ENCODE results near the gene OGFOD3.
"Not testable (repeated sequence)": the region's sequence is repeated elsewhere in the genome, so short reads cannot be mapped to it uniquely, and the experiment has no call there.

OGFOD3 gene

DNA sequence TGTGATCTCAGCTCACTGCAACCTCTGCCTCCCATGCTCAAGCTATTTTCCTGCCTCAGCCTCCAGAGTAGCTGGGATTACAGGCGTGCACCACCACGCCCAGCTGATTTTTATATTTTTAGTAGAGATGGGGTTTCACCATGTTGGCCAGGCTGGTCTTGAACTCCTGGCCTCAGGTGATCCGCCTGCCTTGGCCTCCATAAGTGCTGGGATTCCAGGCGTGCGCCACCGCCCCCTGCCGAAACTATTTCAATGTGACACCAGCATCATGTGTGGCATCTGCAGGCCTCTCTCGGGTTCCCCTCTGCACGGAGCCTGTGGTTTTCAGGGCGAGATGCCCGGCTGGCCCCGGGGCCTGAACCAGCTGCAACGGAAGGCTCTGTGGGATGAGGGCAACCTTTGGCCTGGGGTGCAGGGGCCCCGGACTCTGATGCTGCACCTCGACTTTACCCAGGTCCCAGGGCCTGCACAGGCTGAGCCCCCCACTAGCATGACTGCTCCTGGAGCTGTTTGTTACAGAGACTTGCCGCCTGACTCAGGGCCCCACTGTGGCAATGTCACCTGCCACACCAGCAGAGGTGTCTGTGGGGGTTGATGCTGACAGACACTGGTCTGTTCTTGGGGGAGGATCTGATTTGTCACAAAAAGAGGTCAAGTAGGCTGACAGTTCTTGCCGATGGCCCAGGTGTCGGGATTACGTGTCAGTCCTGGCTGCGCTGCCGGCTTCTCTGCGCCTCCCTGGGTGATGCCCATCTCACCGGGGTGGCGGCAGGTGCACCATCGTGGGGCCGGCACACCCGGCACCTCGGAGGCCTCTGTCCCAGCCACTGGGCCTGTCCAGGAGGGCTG is 68.0 kb downstream of the OGFOD3 start:
- DNase-seq = no peak

GRCh38 chr17:82349287-82349701 is 69.1 kb downstream of the OGFOD3 start:
- DNase-seq = no peak

GRCh38 chr17:82348866-82349265 is 69.5 kb downstream of the OGFOD3 start:
- no peak for DNase-seq

GRCh38 chr17:82348434-82348833 is 70.0 kb downstream of the OGFOD3 start:
- no peak for DNase-seq

- DNase-seq = not testable (repeated sequence)
Observed at GRCh38 chr17:82347994-82348393, 70.4 kb downstream of the OGFOD3 start.

- no peak for DNase-seq
Observed at GRCh38 chr17:82346342-82347300, 71.8 kb downstream of the OGFOD3 start.

DNA sequence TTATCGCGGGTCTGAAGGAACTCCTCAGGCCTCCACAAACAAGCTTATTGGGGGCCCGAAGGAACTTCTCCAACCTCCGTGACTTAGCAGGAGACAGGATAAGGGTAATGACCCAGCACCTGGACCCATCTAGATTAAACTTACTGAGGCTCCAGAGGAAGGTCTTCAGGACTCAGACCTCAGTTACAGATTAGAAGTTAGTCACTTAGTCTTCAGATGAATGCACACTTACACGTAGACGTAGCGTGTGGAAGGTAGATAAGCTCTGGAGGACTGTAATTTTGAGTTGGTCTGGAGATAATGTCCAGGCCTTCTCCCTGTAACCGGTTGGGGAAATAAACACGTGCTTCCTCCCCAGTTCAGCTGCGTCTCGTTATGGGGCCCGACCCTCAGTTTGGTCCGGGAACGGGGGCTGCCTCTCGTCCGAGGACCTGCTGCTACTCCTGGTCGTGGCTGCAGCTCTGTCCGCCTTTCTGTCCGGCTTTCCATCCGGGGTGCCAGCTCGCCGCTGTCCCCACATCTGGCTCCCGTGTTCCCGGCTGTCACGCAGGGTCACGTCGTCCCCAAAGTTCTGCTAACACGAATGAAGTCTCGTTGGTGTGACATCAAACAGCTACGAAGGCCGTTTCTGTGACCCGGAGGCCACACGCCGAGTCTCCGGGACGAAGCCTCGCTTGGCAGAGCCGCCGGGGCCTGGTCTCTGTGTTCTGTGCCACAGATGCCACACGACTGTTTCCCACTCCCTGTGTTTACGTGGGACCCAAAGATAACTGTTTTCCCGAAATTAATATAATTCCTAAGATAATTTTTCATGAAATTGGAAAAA is 73.0 kb downstream of the OGFOD3 start:
- DNase-seq = no peak

DNA sequence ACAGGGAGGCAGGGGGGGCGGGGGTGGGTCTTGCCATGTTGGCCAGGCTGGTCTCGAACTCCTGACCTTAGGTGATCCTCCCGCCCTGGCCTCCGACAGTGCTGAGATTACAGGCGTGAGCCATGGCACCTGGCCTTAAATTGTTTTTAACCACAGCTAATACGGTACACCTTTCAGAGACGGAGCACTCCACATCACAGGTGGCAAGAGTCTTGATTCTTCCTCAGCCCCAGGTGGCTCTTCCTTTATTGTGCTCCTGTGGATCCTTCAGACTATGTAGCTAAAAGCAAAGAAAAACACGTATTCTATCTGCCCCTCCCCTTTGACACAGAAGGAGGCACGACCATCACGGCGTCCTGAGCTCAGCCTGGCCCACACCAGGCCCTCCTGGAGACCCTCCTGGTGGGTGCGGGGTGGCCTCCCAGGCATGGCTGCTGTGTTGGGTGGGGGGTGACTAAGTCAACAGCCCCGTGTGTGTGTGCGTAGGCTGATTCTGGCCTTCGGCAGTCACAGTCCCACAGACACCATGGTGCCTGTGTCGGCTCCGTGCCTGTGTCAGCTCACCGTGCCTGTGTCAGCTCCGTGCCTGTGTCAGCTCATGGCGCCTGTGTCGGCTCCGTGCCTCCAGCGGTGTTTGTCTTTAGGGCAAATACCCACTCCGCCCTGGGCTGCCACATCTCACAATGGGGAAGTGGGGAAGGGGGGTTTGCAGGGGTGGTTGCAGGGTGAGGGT is 74.0 kb downstream of the OGFOD3 start:
- no peak for DNase-seq

DNA sequence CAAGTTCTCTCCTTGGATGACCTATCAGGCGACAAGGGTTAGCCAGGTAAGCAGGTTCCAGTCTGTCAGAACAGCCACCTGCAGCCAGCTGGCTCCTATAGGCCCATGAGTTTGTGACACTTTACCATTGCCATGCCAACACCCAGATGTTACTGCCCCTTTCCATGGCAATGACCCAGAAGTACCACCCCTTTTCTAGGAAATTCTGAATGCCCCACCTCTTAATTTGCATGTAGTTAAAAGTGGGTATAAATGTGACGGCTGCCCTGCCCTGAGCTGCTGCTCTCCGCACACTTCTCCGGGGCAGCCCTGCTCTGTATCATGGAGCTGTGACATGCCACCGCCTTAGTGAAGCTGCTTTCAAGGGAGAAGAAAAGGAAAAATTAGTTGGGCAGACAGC is 74.8 kb downstream of the OGFOD3 start:
- DNase-seq = no peak

DNA sequence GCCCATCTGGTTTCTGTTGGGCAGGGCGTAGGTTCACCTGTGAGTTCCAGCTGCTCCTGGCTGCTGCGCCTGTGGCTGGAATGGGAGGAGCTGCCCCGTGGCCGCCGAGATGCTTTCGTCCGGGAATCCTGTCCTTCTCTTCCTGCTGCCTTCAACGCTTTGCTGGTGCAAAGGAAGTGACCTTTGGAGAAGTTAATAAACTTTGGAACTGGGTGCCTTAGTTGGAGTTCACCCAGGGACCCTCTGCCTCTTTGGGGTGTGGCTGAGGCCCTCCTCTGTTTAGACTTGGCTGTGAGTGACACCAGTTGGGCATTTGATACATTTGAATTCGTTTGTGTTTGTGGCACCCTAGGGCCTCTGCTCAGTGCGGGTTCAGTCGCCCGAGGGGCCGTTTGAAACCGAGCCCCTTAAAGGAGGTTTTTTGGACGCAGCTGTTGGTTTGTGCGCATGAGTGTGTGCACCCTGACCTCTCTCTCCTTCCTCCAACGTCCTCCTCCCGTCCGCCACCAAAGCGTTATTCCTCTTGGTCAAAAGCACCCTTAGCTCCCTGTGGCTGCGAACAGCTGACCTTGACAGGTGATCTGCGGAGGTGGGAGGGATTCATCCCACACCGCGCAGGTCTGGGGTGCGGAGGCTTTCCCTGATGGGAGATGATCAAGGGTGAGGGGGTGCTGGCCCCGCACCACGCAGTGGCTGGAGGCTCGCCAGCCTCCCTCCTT is 75.9 kb downstream of the OGFOD3 start:
- no peak for DNase-seq

DNA sequence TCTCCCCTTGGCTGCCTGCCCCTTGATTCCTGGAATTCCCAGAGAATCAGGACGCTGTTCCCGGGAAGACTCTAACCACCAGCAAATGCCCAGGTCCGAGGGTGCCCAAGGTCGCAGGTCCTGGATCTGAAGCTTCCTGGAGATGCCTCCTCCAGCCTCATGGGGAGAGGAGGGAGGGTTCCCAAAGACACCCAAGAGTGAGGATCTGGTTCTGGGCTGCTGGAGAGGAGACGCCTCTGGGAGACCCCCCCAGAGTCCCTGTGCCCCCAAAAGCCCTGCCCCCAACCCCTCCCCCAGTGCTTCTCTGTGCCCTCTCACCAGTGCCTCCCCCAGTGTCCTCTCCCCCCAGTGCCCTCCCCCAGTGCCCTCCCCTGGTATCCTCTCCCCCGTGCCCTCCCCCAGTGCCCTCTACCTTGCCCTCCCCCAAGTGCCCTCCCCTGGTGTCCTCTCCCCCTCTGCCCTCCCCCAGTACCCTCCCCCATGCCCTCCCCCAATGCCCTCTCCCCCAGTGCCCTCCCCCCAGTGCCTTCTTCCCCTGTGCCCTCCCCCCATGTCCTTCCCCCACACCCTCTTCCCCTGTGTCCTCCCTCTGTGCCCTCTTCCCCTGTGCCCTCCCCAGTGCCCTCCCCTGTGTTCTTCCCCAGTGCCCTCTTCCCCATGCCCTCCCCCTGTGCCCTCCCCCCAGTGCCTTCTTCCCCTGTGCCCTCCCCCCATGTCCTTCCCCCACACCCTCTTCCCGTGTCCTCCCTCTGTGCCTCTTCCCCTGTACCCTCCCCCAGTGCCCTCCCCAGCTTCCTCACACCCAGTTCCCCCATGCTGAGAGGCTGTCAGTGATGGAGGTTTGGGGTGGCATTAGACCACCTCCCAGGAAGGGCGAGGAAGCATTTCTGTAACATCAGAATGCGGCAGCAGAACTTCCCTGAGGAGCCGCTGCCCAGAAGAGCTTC is 78.5 kb downstream of the OGFOD3 start:
- DNase-seq = no peak

Data from activated gamma-delta T cell (primary cell).